CD4-positive, alpha-beta T cell treated with Interleukin-4 for 4 hours (primary cell): ENCODE results near the gene RNF183.
"Not testable (repeated sequence)": the region's sequence is repeated elsewhere in the genome, so short reads cannot be mapped to it uniquely, and the experiment has no call there.

Experiments
- DNase-seq: peaks from one replicate; pipeline ENCODE4 v3.0.0-alpha.2; 2020

RNF183 gene

DNA sequence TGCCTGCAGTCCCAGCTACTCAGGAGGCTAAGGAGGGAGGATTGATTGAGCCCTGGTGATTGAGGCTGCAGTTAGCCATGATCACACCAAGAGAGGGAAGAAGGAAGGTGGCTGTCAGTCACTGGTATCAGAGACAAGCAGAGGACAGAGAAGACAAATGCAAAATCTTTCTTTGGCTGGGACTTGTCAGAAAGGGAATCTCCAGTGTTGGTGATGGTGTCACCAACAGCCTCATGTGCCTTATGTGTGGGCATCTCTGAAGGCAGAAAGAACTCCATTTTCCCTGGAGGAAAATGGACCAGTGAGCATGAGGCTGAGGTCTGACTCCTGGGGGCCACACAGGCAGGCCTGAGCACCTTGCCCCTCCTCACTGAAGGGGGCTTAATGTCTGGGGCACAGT, 12.1 kb upstream of the RNF183 start:
- no peak for DNase-seq

GRCh38 chr9:113313261-113313660, 10.1 kb upstream of the RNF183 start:
- no peak for DNase-seq

DNA sequence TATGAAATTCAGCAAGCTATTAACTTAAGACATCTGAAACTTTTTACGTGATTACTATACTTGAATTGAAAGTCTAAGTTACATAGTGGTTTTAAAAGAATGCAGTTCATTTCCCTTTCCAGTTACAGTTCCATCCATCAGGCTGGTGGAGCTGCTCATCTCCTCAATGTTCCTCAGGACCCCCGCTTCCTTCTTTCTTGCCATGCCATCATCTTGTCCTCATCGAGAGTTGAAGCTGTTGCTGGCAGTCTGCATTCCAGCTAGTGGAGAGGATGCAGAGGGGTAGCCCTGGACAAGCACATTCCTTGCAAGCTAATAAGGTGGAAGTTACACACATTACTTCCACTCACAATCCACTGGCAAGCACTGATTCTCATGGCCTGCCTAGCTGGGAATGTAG, 8.8 kb upstream of the RNF183 start:
- DNase-seq, result no peak

DNA sequence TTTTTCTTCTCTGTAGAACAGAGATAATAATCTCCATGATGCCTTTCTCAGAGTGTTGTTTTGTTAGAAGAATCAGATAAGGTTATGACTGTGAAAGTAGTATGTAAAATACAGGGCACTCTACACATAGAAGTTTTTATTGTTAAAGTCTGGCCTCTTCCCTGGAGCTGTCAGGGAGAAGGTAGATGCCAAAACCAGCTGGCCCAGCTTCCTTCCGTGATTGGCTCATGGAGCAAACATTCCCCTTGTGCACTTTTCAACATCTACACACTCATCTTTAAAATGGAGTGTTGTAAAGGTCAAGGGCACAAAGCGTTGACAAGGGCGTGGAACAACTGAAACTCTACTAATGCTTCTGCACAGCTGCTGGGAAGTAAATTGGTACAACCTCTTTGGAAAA, 7.4 kb upstream of the RNF183 start:
- no peak for DNase-seq

- peak; percentile 45 for DNase-seq
Measured at GRCh38 chr9:113309204-113309813, 6.1 kb upstream of the RNF183 start.

GRCh38 chr9:113307396-113307975, 4.3 kb upstream of the RNF183 start:
- no peak for DNase-seq

DNA sequence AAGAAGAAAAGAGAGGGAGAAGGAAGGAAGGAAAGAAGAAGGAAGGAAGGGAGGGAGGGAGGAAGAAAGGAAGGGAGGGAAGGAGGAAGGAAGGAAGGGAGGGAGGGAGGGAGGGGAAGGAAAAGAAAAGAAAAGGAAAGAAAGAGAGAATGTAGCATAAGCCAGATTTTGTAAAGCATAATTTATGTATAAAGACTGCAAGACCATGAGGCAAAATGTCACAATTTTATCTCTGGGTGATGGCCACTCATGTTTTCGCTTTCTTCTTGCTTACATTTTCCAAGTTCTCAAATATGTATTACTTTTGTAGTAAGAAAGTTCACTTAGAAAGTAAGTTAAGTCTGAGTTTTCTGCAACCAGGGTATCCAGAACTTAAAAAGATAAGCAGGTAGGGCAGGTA, 3.4 kb upstream of the RNF183 start:
- DNase-seq, result no peak

GRCh38 chr9:113301548-113301947, 1.6 kb downstream of the RNF183 start:
- no peak for DNase-seq

- no peak for DNase-seq
Measured at GRCh38 chr9:113299800-113300292, 3.3 kb downstream of the RNF183 start.

DNA sequence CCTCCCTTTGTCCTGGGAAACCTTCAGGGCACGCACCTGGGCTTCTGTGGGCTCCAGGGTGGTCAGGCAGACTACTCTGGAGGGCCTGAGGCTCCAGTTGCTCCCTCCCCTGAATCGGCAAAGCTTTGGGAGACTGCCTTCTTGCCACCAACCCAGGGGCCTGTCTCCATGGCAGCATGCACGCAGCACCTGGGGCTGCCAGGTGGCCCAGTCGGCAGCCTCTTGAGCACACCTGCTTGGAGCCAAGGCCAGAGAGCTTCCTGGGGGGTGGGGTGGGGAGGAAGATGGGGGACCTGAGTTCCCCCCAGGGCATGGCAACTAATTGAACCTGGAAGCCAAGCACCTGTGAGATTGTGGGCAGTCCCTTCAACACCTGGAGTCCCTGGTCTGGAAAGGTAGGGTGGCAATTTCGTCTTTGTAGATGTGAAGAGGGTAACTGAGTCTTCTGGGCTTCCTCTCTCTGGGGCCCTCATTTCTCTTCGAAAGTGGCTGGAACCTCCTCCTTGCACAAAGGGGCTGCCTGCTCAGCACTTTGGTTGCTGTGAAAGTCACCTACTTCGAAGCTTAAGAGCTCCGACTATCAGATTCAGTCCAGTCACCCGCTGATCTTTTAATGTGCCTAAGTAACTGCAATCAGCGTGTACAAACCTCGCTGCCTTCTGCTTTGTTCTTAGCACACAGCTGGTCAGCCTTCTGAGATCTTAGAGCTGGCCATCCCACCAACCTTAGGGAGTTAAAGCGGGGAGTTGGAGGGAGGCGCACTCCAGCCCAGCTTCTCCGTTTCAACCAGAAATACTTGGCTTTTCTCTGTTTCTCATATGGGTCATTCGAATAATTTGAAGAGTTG, 4.0 kb downstream of the RNF183 start:
- no peak for DNase-seq

- DNase-seq, result no peak
Measured at GRCh38 chr9:113298311-113298710, 4.9 kb downstream of the RNF183 start.

DNA sequence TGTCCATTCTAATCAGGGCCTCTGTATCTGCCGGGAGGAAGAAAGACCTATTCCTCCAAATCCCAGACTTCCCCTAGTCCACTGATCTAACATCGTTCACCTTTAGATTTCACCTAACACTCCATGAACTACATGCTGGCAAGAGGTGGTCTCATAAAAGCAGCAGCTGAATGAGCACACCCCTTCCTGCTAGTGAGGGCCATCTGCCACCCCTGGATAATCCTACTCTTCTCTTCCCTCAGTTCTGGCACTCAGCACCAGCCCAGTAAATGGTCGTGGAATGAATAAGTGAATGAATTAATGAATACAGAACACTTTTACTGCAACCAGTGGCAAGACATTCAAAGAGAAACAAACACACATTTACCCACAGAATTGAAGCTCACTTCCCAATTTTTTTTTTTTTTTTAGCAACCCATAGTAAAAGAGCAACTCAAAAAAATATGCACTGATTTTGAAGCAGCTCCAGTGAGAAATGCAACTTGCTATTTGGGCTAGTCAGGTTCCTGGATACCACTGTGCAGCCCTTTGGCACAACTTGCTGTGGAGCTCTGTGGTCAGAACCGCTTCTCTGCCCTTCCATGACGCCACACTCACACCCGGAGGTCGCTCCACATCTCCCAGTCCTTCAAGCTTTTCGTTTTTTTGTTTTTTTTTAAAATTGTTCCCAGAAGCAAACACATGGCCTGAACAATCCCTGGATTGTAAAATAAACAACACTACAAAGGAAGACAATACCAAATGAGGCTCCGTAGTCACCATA, 6.2 kb downstream of the RNF183 start:
- DNase-seq, result no peak

GRCh38 chr9:113296247-113296646, 6.9 kb downstream of the RNF183 start:
- DNase-seq, result not testable (repeated sequence)

GRCh38 chr9:113293285-113293878, 9.8 kb downstream of the RNF183 start:
- DNase-seq, result no peak

GRCh38 chr9:113290052-113290607, 13.0 kb downstream of the RNF183 start:
- no peak for DNase-seq

GRCh38 chr9:113289091-113289490, 14.1 kb downstream of the RNF183 start:
- no peak for DNase-seq

GRCh38 chr9:113281356-113281755, 21.8 kb downstream of the RNF183 start:
- DNase-seq, result no peak

DNA sequence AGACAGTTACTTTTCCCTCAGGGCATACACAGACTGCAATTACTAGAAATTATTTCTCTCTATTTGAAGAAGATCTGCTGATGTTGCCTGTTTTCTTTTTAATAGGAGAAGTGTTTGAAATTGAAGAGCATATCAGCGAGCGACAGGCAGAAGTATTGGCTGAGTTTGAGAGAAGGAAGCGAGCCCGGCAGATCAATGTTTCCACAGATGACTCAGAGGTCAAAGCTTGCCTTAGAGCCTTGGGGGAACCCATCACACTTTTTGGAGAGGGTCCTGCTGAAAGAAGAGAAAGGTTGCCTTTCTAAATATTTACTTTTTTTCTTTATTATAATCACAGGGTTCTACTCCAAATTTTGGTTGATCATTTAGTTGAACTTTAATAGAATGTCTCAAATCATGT, 24.3 kb downstream of the RNF183 start:
- DNase-seq, result no peak

DNA sequence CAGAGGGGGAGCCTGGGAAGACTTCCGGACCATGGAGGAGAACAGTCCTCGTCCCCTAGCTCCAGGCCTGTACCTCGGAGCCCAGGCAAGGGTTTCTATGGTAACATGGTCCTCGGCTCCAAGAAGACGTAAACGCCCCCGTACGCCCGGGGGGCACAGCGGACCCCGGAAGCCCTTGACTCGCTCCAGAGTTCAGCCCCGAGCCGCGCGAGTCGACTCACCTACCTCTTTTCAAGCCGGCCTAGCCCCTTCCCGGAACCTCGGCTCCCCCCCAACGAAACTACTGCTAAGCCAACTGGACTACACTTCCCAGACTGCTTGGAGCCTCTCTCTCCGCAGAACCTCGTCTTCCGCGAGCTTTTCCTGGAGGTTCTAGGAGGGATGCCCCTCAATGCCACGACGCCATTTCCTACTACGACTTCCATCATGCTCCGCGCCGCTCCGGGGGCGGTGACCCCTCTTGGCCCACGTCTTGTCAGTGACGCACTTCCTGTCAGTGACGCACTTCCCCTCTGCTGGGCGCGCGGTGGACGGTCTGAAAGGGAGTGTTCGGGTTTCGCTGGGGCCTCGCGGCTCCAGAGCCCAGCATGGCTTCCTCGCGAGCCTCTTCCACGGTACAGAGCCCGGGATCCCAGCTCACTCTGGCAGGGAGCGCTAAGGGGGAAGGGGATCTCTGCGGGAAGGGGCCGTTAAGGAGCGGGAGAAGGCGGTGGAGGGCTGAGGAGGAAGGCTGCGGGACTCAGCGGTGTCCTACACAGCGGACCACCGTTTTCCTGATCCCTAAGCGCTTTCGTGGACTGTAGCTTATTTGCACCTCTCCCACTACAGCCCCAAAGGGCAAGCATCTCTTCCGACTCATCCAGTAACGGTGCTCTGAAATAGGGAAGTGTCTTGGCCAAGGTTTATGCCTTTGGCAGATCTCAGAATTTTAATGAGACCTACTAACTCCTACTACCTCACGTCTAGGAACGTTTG, 27.7 kb downstream of the RNF183 start, which contains the start of the genes CDC26 and PRPF4:
Gene CDC26, minus strand, starts transcription at position 416 of the 975 bp plus-strand sequence. CDS start 3,065 bp downstream, outside the sequence.
Gene PRPF4, plus strand, starts transcription at position 502 of the 975 bp plus-strand sequence. Its CDS starts 86 bp downstream, at position 588.
- peak; percentile 94 for DNase-seq

DNA sequence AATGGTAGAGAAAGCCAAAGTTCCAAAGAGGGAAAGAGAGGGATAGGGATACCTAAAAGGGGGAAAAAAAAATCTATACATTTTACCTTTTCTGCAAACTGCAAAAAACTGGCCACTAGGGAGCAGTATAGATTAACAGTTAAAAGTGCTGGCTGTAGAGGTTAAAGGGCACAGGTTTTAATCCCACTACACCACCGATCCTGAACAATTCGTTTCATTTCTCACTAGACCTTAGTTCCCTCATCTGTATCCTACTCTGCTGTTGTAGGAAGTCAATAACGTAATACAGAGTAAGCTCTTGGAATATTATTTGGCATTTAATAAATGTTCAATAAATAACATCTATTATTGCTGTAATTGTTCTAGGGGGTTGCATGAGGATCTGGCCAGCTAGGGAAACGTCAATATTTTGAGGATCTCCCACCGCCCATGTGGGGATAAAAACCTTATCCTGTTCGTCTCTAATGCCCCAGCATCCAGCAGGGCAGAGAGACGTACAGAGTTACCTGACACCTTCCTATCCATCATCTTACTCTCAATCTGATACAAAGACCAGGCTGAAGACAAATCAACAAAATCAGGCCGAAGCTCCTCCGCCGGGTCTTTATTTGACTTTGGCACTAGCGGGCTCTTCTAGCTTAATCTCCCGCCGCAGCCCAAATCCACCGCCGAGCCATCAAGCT, 28.6 kb downstream of the RNF183 start:
- DNase-seq, result peak; percentile 72
